CD4-positive, alpha-beta T cell treated with Interleukin-12 subunit alpha and Interleukin-12 subunit beta, for 1 hour (primary cell): ENCODE data around the gene GLE1.
A peak's percentile ranks its signal among the peaks of the same experiment; 100 is the strongest.

Experiments used
- DNase-seq: peaks from one replicate; pipeline ENCODE4 v3.0.0-alpha.2; 2020

The GLE1 gene, protein sequence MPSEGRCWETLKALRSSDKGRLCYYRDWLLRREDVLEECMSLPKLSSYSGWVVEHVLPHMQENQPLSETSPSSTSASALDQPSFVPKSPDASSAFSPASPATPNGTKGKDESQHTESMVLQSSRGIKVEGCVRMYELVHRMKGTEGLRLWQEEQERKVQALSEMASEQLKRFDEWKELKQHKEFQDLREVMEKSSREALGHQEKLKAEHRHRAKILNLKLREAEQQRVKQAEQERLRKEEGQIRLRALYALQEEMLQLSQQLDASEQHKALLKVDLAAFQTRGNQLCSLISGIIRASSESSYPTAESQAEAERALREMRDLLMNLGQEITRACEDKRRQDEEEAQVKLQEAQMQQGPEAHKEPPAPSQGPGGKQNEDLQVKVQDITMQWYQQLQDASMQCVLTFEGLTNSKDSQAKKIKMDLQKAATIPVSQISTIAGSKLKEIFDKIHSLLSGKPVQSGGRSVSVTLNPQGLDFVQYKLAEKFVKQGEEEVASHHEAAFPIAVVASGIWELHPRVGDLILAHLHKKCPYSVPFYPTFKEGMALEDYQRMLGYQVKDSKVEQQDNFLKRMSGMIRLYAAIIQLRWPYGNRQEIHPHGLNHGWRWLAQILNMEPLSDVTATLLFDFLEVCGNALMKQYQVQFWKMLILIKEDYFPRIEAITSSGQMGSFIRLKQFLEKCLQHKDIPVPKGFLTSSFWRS

DNA sequence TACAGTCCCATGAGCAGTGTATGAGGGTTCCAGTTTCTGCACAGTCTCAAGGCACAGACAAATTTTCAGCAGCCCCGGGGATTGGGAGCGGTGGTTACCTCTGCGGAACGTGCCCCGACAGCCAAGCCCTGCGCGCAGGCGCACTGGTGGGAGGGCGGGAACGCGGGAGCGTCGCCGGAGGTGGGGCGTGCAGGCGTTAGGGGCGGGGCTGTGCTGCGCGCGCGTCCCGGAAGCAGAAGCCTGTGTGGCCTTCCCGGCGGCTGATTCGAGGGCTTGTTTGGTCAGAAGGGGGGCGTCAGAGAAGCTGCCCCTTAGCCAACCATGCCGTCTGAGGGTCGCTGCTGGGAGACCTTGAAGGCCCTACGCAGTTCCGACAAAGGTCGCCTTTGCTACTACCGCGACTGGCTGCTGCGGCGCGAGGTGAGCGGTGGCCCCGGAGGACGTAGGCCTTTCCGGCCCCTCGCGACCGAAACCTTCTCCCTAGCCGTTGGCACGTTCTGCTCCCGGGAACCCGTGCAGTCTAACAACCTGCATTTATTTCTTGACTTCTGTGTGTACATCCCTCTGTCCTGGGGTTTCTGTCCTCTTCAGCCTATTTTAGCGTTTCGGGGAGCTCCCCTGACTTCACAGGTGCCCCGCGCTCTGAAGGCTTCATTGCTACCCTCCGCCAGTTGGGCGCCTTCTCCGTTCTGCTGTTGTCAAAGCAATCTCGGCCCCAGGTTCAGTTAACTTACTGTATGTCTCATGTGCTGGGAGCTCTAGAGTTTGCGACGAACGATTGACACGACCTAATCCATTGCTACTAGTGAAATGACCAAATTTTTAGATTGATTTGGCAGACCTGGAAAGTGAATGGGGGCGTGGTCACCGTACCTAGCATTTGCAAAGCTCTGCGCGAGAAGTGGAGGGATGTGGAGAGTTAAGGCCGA is at the start of gene GLE1:
TSS of gene GLE1 (plus strand) at position 235 of the 929 bp plus-strand sequence. CDS start at position 322, 87 bp downstream.
- DNase-seq, result peak; percentile 97

DNA sequence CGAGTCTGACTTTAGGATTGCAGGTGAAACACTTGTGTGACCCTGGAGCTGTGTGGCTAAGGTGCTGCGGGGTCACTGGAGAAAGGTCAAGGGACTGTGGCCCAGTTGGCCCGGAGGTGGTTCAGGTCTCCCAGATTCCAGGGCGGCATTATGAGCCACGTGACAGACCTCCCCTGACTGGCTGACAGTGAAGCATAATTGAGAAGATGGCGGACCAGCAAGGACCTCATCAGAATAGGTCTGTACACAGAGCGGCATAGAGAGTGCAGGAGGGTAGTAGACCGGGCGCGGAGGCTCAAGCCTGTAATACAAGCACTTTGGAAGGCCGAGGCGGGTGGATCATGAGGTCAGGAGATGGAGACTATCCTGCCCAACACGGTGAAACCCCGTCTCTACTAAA is 49.5 kb upstream of the GLE1 start:
- DNase-seq, result no peak

DNA sequence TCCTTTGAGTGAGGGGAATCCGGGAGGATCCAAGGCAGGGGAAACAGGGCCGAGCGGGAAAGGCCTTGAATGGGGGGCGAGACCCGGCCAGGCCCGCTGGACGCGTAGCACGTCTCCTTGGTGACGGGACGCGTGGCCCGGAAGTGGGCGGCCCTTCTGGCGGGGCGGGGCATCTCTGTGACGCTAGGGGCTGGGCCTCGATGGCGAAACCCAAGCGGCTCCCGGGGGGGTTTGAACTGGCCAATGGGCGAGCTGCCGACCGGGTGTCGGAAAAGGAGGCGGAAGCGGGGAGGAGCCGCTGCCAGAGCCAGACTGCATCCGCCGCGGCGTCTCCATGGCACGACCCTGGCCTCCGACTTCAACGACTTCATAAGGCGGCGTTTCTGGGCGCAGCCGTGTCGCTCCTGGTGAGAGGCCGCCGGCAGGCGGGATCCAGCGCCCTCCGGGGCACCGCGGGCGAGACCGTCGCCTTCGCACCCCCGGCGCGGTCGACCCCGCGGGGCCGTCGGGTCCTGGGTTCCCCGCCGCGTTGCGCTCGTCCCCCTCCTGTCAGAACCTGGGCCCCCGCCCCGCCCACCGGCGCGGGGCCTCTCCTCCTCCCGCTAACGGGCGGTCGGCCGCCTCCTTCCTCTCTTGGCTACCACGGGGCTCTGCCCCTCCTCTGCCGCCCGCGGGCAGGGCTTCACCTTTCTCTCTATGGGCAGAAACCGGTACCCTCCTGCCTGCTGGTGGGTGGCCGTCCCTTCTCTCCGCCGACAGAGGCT is 48.5 kb upstream of the GLE1 start, which contains the start of gene ODF2:
TSS of gene ODF2 (plus strand) at position 158 of the 764 bp plus-strand sequence. CDS start at position 244, 86 bp downstream.
- DNase-seq, result peak; percentile 98

DNA sequence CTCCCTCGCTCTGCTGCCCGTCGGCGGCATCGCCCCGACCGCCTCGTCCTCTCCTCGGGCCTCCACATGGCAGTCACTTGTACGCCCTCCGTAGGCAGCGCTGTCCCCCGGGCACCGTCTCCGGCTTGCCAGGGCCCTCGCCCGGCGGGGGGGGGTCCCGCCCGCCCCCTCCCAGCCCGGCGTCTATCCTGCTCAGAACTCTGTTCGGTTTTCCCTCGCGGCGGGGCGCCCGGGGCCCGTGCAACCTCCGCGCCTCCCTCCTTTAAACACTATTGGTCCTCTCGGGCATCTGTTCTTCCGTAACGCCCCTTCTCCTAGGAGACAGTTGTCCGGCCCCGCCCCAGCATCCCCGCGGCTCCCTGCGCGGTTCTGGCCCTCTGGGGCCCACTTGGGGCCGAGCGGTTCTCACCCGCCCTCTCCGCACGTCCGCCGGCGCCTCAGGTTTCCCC is 47.9 kb upstream of the GLE1 start:
- peak; percentile 76 for DNase-seq

DNA sequence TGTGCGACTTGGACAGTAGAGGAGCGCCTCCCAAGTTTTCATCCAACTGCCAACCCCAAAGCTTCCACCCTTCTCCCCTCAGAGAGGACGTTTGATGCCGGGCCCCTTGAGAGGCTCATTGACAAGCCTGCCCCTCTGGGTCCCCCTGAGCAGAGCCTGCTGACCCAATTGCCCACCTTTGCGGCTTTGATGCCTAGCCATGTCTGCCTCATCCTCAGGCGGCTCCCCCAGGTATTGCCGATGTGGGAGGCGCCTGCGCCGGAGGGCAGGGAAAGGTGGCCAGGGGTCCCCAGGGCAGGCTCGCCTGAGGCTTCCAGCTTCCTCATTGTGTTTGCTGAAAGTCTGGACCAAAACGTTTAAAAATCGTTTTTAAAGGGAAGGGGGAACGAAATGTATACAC is 47.3 kb upstream of the GLE1 start:
- DNase-seq, result no peak

DNA sequence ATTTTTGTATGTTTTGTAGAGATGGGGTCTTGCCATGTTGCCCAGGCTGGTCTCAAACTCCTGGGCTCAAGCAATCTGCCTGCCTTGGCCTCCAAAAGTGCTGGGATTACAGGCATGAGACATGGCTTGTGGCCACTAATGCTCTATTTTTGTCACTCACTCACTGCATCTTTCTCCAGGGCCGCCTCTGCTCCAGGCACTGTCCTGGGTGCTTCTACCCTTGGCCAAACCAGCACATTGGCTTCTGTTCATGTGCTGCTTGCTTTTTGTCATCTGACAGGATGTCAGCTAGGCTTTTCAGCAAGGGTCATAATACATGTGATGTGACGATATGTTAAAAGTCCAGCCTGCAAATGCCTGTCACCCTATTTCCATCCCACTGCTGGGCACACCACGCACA is 45.5 kb upstream of the GLE1 start:
- DNase-seq, result no peak

DNA sequence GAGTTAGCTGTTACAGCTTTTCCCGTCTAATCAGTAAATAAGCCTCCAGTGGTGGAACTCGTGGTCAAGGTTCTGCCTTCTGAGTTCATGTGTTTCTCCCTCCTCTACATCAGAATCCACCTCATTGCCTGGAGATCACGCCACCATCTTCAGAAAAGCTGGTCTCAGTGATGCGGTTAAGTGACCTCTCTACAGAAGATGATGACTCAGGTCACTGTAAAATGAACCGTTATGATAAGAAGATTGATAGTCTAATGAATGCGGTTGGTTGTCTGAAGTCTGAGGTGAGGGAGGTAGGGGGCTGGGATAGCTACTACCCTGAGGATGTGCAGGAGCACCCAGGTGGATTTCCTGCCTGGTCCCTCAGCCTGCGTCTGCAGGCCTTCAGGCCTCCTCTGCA is 35.4 kb upstream of the GLE1 start:
- DNase-seq, result no peak

DNA sequence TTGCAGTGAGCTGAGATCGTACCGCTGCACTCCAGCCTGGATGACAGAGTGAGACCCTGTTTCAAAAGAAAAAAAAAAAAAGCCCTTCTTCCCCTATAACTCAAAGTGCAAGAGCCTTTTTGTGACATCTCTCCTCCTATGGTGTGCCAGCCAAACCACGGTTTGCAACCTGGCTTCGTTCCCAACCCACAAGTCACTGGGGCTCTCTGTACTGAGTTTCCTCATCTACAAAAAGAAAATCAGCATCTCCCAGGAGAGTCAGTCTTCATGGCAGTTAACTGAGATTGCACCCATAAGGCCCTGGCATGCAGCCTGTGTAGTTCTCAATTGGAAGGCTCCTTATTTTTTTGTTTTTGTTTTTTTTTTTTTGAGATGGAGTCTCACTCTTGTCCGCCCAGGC is 34.0 kb upstream of the GLE1 start:
- no peak for DNase-seq

DNA sequence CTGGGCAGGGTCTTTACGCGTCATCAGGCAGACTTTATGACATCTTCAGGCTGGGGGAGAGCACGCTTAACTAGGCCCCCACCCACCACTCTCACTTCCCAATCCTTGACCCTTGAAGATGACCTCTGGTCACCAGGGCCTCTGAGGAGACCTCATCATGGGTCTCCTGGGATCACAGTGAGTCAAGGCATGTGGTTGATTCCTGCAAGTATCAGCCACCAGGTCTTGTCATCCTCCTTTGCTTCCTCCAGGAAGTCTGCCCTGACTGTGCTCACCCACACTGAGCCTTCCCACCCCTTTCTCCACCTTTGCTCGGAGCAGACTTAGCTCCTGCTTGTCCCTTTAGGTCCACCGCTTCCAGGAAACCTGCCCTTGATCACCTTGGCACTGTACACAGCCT is 31.4 kb upstream of the GLE1 start:
- no peak for DNase-seq

DNA sequence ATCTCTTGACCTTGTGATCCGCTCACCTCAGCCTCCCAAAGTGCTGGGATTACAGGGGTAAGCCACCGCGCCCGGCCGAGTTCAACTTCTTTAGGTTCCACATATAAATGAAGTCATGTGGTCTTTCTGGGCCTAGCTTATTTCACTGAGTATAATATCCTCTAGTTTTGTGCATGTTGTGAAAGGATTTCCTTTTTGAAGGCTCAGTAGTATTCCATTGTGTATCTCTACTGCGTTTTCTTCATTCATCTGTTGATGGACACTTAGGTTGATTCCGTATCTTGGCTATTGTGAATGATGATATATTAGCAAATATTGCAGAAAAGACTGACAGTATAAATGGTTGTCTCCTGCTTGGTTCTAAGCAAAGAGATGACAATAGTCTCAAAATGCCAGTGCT is 28.7 kb upstream of the GLE1 start:
- DNase-seq, result no peak

DNA sequence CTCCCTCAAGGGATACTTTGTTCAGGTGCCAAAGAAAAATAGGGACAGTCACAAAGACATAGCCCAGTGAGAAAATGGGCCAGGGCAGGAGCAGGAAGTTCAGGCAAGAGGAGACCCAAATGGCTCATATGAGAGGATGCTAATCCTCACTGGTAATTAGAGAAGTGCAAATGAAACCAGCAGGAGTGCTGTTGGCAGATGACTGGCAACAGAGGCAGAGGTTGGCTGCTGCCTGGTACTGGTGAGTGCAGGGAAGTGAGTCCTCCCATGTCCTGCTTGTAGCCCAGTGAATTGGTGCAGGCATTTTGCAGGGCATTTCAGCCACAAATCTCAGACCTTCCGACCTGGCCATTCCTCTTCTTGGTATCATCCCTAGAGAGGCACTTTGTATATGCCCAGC is 25.3 kb upstream of the GLE1 start:
- DNase-seq, result no peak

DNA sequence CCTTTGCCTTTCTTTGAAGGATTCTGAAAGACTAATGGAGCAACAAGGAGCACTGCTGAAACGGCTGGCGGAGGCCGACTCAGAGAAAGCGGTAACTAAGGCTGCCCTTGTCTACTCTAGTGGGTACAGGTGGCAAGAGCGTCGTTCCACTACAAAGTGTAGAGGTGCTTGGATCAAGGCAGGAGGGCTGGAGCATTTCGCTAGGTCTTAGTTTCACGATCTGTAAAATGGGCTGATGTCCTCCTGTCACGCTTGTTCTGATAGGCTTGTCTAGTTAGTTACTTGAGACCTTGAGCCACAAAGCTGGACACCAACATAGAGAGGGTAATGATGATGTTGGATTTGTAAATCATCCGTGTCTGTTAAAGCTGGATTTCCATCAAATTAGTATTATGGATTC is 23.0 kb upstream of the GLE1 start:
- no peak for DNase-seq

DNA sequence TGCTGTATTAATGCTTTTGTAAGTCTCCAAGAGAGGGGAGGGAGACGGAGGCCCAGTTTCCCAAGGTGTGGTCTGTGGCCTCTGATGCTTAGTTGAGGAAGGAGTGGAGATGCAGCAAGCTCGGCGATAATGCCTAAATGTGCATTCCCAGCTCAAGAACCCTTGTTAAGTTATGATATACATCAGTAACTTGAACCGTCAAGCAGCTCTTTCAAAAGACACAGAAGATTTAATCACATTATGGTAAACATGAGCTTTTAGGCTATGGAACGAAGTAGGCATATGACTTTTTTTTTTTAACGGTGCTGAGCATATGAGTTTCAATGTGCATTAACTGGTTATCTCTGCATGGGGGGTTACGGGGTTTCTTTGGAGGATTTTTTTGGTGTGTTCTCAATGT is 22.3 kb upstream of the GLE1 start:
- no peak for DNase-seq

DNA sequence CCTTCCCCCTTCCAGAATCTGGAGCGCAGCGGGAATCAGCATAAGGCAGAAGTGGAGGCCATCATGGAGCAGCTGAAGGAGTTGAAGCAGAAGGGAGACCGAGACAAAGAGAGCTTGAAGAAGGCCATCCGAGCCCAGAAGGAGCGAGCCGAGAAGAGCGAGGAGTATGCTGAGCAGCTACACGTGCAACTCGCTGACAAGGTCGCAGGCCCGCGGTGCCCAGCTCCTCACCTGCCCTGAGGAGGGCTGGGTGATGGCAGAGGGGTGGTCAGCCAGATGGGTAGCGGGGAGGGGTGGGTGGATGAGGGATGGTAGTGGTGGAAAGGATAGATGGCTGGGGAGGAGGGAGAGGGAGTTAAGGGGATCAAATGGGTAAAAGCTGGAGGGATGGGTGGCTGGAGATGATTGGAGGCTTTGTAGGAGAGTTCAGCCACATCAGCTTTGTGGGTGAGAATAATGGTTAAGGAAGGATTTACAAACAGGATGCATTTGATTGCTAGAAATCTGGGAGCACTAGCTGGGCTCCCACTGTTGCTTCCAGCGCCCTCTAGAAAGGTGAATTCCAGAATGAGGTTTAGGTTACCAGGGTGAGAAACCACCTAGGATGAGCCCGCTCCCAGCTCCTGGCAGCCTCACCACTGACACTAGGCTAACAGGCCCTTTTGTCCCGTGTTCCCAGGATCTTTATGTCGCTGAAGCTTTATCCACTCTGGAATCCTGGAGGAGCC is 19.7 kb upstream of the GLE1 start:
- no peak for DNase-seq

DNA sequence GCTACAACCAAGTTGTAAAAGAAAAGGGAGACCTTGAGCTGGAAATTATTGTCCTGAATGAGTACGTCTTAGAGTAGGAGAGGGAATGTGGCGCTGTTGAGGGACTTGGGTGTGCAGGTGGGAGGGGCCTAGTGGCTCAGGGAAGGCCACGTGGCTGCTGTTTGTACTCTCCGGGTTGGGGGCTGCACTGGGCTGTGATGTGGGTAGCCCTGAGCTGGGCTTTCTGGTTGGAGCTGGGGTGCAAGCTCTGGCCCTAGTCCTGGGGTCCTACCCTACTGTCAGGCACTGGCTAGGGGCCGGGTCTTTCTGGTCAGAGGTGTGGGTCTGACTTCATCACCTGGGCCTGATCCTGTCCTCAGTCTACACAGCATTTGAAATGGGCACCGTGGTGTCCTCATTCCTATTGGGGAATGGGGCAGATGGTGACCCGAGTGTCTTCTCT is 19.1 kb upstream of the GLE1 start:
- no peak for DNase-seq

DNA sequence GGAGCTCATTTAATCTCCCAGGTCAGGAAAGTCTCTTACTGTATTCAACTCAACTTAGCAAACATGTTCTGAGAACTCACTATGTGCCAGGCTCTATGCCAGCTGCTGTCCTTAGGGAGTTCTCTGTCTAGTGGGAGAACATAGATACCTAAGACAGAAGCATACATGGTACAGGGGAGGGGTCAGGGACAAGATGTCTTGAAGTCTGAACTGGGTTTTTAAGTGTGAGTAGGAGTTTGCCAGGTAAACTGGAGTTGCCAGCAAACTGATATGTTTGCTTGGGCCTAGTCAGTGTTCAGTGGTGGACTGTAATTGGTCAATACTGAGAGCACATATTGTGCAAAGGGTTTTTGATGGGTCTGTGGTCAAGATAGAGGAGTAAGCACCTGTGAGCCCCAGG is 18.3 kb upstream of the GLE1 start:
- no peak for DNase-seq

DNA sequence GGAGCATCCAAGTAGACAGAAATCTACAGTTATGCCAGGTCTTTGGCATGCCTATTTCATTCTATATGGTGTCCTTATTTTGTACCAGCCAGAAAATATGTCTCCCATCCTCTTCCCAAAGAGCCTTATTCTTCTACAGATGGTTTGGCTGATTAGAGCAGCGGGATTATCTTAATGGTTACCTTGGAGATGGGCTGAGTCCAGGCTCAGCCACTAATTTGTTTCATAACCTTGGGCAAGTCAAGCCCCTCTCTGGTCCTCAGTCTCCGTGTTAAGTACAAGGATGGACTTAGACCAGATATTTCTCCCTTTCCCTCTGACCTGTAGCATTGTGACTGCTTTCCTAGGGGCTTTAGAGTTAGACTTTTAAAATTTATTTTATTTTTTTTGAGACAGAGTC is 11.1 kb upstream of the GLE1 start:
- no peak for DNase-seq

DNA sequence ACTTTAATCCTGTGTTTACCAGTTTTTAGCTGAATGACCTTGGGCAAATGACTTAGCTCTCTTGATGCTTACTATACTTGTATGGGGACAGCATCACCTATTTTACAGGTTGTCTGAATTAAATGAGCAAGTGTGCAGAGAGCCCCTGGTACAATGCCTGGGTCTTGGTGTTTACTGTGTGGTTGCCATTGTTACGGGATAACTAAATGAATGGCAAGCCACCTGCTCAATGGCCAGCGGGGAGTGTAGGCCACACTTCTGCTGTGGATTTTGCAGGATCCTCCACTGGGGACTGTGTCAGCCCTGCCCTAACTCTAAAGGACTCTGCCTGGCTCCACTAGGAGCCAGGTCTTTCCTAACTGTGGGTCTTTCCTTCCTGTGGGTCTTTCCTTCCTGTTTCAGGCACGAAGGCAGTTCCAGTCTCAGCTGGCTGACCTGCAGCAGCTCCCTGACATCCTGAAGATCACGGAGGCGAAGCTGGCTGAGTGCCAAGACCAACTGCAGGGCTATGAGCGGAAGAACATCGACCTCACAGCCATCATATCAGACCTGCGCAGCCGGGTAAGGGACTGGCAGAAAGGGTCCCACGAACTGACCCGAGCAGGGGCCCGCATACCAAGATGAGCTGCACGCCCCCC is 10.3 kb upstream of the GLE1 start:
- DNase-seq, result no peak

DNA sequence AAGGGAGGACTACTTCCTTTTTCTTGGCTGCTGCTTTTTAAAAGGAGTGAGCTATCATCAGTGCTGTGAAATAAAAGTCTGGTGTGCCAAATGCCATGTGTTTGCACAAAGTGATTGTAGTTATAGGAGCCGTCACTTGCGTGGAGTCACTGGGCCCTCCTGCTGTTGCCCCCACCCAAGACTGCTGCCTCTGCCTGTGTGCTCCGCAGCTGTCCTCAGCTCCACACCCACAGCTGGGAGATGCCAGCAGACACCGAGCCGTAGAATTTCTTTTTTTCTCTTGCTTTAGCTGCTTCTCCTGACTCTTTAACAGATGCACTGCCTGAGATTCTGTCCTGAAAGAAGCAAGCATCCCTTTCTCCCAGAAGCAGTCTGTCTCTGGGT is 9.8 kb upstream of the GLE1 start:
- no peak for DNase-seq

DNA sequence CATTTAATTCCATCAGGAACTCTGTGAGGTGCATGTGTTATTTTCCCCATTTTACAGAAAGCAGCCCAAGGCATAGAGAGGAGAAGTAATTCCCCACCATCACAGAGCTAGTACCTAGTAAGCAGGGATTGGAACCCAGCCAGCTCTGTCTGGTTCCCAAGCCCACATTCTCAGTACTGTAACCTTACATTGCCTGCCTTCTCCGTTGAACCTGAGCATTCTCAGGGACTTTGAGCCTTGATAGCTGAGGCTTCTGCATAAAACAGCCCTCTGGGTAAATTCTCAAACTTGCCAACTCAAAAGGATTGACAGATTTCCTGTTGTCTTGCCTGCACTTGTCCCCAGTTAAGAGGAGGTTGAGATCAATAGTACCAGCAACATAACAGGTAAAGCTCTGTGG is 9.2 kb upstream of the GLE1 start:
- no peak for DNase-seq

DNA sequence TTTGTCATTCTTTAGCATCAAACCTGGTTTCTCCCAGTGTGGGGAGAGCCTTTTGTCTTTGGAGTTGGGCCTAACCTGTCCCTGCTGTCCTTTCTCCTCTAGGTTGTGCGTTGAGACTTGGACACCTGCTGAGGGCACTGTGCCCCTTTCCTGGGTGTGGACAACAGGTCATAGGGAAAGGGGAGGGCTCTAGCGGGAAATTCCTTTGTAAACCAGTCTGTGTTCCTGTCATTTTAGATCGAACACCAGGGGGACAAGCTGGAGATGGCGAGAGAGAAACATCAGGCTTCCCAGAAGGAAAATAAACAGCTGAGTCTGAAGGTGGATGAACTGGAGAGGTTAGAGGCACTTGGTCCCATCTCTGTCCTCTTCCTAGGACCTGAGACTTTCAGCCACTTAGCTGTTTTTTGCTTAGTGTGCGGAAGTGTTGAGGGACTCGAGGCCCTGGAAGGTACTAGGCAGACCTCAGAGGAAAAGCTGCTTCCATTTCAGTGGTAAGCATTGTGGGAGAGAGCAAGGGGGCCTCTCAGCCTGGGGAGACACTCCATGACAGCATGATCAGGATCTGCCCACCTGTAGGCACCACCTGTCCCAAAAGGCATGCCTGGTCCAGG is 8.6 kb upstream of the GLE1 start:
- no peak for DNase-seq
